GM23248 (cell line): ENCODE measurements around the gene MBD3L5. TPM values are rescaled to one million over a fixed set of nuclear protein-coding genes. Genes with fewer than 3 reads are reported as not detected.
"Not testable (repeated sequence)": the region's sequence is repeated elsewhere in the genome, so short reads cannot be mapped to it uniquely, and the experiment has no call there.

Experiments used
- DNase-seq: peaks from one replicate; pipeline ENCODE4 v3.0.0-alpha.2; 2015
- H2AFZ ChIP-seq: fragments of 200-600 bp; sonication (generic); 2 replicates; pipeline ENCODE4 v1.6.1; 2016; ENCODE audit warnings: antibody characterized with exemption
- H3F3A ChIP-seq: fragments of 200-600 bp; sonication (generic); 2 replicates; pipeline ENCODE4 v1.6.1; 2016; ENCODE audit warnings: mild to moderate bottlenecking, antibody characterized with exemption, mixed run types; ENCODE audit not compliant: insufficient read depth
- H3K27ac ChIP-seq: fragments of 200-600 bp; sonication (generic); 2 replicates; pipeline ENCODE4 v1.5.1; 2016; ENCODE audit warnings: mild to moderate bottlenecking
- H3K27me3 ChIP-seq: fragments of 200-600 bp; sonication (generic); replicated peaks from 2 replicates; pipeline ENCODE4 v1.6.1; 2016; ENCODE audit warnings: mild to moderate bottlenecking; ENCODE audit not compliant: insufficient read depth
- H3K36me3 ChIP-seq: fragments of 200-600 bp; sonication (generic); 2 replicates; pipeline ENCODE4 v1.6.1; 2016; ENCODE audit warnings: low read depth, mild to moderate bottlenecking
- H3K4me1 ChIP-seq: fragments of 200-600 bp; sonication (generic); 2 replicates; pipeline ENCODE4 v1.6.1; 2016; ENCODE audit warnings: mild to moderate bottlenecking; ENCODE audit not compliant: insufficient read depth
- H3K4me2 ChIP-seq: fragments of 200-600 bp; sonication (generic); one replicate; pipeline ENCODE4 v1.6.1; 2016; ENCODE audit warnings: mild to moderate bottlenecking; ENCODE audit not compliant: unreplicated experiment
- H3K4me3 ChIP-seq: fragments of 200-600 bp; sonication (generic); 2 replicates; pipeline ENCODE4 v1.5.1; 2016; ENCODE audit warnings: mild to moderate bottlenecking
- H3K79me2 ChIP-seq: fragments of 200-600 bp; sonication (generic); 2 replicates; pipeline ENCODE4 v1.6.1; 2016; ENCODE audit warnings: mild to moderate bottlenecking; ENCODE audit not compliant: insufficient read depth
- H3K9ac ChIP-seq: fragments of 200-600 bp; sonication (generic); 2 replicates; pipeline ENCODE4 v1.6.1; 2016; ENCODE audit warnings: mild to moderate bottlenecking
- H3K9me2 ChIP-seq: fragments of 200-600 bp; sonication (generic); 2 replicates; pipeline ENCODE4 v1.6.1; 2016; ENCODE audit warnings: mixed run types, mild to moderate bottlenecking, moderate library complexity; ENCODE audit not compliant: insufficient read depth
- H3K9me3 ChIP-seq: fragments of 200-600 bp; sonication (generic); one replicate; pipeline ENCODE4 v1.6.1; 2017; ENCODE audit warnings: low read depth
- H4K20me1 ChIP-seq: fragments of 200-600 bp; sonication (generic); 2 replicates; pipeline ENCODE4 v1.6.0; 2016; ENCODE audit not compliant: insufficient read depth
- WGBS, 2 experiments: methylation state at CpG; one replicate each; pipeline ENCODE4 v1.1.6; 2015 to 2017; ENCODE audit warnings: low lambda C conversion rate in 2 of 2, low coverage in 1 of 2; ENCODE audit errors: missing lambda C conversion rate in 2 of 2; 5-methylcytosine and 5-hydroxymethylcytosine counted together
- in situ Hi-C: fragments of 300-500 bp; cut with MboI; formaldehyde crosslinking; loops from 2 replicates; pipeline ENCODE4 v1.15.0; 2020
- polyA plus RNA-seq: library from polyadenylated mRNA; unstranded; fragments of >200 nt; fragmentation: Nextera tagmentation; extraction: Ambion mirVana; gene quantifications from 2 replicates; pipeline ENCODE4 v1.2.1, GENCODE V29; 2016
- total RNA-seq: library from RNA; depleted of rRNA; stranded (reverse); fragments of >200 nt; shearing (Covaris generic); gene quantifications from 2 replicates; pipeline ENCODE4 v1.2.3, GENCODE V29; 2014

MBD3L5 gene
- total and polyA plus RNA-seq, 2 experiments from 2014 or later: not detected

- H3K9ac ChIP-seq, H3K27ac ChIP-seq, H3K9me3 ChIP-seq, H3K27me3 ChIP-seq, H2AFZ ChIP-seq, H3K4me2 ChIP-seq, H3K79me2 ChIP-seq, H4K20me1 ChIP-seq, DNase-seq, H3K36me3 ChIP-seq, H3F3A ChIP-seq, in situ Hi-C loops, H3K9me2 ChIP-seq, H3K4me1 ChIP-seq, H3K4me3 ChIP-seq: not testable (repeated sequence)
- WGBS, 2 experiments: 76 to 81% methylated on average over 2 to 3 of the region's 5 CpGs
Measured at GRCh38 chr19:7051421-7051820, 21.0 kb downstream of the MBD3L5 start.

DNA sequence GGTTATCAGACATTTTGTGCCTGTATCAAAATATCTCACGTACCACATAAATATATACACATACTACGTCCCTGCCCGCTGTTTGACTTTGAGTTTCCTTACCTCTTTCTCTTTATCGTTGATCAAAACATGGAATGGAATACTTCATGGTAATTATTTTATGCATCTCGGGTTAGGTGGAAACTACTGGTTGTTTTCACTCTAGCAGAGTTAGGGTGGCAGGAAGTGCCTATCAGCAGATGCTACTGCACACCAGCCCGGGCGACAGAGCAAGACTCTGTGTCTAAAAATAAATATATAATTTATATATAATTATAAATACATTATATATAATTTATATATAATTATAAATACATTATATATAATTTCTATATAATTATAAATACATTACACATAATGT is 22.5 kb downstream of the MBD3L5 start:
- H3K27me3 ChIP-seq, H3K9me2 ChIP-seq: not testable (repeated sequence)

DNA sequence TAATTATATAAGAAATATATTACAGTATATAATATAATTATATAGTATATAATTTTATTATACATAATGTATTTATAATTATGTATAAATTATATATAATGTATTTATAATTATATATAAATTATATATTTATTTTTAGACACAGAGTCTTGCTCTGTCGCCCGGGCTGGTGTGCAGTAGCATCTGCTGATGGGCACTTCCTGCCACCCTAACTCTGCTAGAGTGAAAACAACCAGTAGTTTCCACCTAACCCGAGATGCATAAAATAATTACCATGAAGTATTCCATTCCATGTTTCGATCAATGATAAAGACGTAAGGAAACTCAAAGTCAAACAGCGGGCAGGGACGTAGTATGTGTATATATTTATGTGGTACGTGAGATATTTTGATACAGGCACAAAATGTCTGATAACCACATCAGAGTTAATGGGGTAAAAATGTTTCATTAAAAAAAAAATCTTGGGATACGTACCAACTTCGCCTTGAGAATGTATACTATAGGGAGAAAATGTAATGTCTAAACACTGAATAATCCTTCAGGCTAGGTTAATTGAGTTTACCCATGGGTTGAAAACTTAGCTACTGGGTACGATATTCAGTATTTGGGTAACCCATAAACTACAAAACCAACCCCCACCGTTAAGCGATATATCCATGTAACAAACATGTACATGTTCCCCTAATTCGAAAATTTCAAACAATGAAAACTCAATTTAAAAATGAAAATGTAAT is 24.4 kb downstream of the MBD3L5 start:
- H3K4me1 ChIP-seq, H4K20me1 ChIP-seq, H3K4me2 ChIP-seq, H3K36me3 ChIP-seq, H3K27me3 ChIP-seq, H3K9me3 ChIP-seq, H3K4me3 ChIP-seq, in situ Hi-C loops, H2AFZ ChIP-seq, H3K9me2 ChIP-seq, H3K27ac ChIP-seq, DNase-seq, H3K79me2 ChIP-seq, H3K9ac ChIP-seq, H3F3A ChIP-seq: not testable (repeated sequence)
- WGBS, 2 experiments: 81 to 84% methylated on average over 12 to 14 of the region's 14 CpGs

More for the DNA sequence above, 22.5 kb downstream of the MBD3L5 start:
- DNase-seq, H3K9ac ChIP-seq, H4K20me1 ChIP-seq, H3K9me3 ChIP-seq, H2AFZ ChIP-seq, H3F3A ChIP-seq, H3K27ac ChIP-seq, in situ Hi-C loops, H3K79me2 ChIP-seq, H3K36me3 ChIP-seq, H3K4me2 ChIP-seq, H3K4me3 ChIP-seq, H3K4me1 ChIP-seq: not testable (repeated sequence)
- 71% methylated on average over 7 of the region's 7 CpGs for WGBS, 2 experiments

DNA sequence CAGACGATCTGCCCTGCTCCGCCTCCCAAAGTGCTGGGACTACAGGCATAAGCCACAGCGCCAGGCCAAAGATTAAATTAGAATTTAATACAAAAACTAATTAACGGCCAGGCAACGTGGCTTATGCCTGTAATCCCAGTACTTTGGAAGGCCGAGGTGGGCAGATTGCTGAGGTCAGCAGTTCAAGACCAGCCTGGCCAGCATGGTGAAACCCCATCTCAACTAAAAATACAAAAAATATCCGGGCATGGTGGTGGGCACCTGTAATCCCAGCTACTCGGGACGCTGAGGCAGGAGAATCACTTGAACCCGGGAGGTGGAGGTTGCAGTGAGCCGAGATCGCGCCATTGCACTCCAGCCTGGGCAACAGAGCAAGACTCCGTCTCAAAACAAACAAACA is 25.3 kb downstream of the MBD3L5 start:
- H3F3A ChIP-seq, H3K79me2 ChIP-seq, H3K4me1 ChIP-seq, H3K36me3 ChIP-seq, in situ Hi-C loops, H4K20me1 ChIP-seq, H3K9me3 ChIP-seq, DNase-seq, H3K4me3 ChIP-seq, H3K9me2 ChIP-seq, H3K27me3 ChIP-seq, H3K4me2 ChIP-seq, H3K9ac ChIP-seq, H2AFZ ChIP-seq, H3K27ac ChIP-seq: not testable (repeated sequence)
- 79 to 84% methylated on average over 12 to 13 of the region's 14 CpGs for whole genome bisulfite sequencing, 2 experiments

GRCh38 chr19:7056371-7056770 is 26.0 kb downstream of the MBD3L5 start:
- H4K20me1 ChIP-seq, H3K9me2 ChIP-seq, DNase-seq, H3K4me1 ChIP-seq, H2AFZ ChIP-seq, H3K4me2 ChIP-seq, H3K4me3 ChIP-seq, H3K79me2 ChIP-seq, in situ Hi-C loops, H3K36me3 ChIP-seq, H3K9me3 ChIP-seq, H3K9ac ChIP-seq, H3K27ac ChIP-seq, H3K27me3 ChIP-seq, H3F3A ChIP-seq: not testable (repeated sequence)
- 79 to 84% methylated on average over 8 to 9 of the region's 16 CpGs for WGBS, 2 experiments

DNA sequence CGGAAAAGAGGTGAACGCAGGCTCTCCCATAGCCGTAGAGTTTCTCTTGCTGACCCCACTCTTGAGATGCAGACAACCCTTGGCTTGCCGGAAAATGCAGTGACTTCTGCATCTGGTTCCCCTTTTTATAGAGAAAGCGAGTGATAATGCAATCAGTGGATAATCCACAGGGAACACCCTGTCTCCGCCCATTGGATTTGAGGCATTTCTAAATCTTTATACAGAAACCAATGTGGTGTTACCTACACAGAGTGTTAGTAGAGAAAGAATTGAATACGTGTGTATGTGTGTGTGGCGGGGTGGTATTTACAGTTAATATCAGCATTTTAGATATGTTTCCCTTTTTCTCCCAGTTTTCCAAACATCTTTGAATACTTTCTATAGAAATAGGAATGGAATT is 28.2 kb downstream of the MBD3L5 start, which contains the start of gene MBD3L3:
MBD3L3 (minus strand) TSS at position 101 of the 400 bp plus-strand sequence; CDS start at position 30, 71 bp downstream.
- H3K36me3 ChIP-seq, DNase-seq, H3K9me2 ChIP-seq, H3K4me2 ChIP-seq, H3K27ac ChIP-seq, H3K27me3 ChIP-seq, H3K4me3 ChIP-seq, H3K9me3 ChIP-seq, H3K79me2 ChIP-seq, in situ Hi-C loops, H3K4me1 ChIP-seq, H3K9ac ChIP-seq, H2AFZ ChIP-seq, H4K20me1 ChIP-seq, H3F3A ChIP-seq: not testable (repeated sequence)
- 57% methylated on average over 1 of the region's 8 CpGs; no CpG with 5 or more reads in 1 of the 2 experiments for WGBS, 2 experiments

DNA sequence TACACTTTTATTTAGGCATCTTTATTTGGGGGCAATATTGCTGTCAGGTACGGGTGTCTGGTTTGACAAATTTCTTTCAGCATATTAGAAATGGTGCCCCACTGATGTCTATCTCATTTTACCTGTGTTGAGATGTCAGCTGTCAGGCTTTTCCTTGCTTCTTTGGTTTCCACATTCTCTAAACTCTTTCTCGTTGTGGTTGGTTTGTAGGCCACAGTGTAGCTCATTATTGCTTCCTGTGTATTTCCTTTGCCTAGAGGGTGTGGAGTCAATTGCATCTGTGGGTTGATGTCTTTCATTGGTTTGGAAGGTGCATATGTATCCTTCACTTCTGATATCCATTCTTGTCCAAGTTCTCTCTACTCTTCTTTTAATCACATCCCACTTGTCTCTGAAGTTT is 29.6 kb downstream of the MBD3L5 start:
- H3K9ac ChIP-seq, H3F3A ChIP-seq, H3K27me3 ChIP-seq, H4K20me1 ChIP-seq, H3K36me3 ChIP-seq, H3K27ac ChIP-seq, H3K9me2 ChIP-seq, H3K9me3 ChIP-seq, H2AFZ ChIP-seq, H3K4me2 ChIP-seq, in situ Hi-C loops, H3K4me3 ChIP-seq, H3K79me2 ChIP-seq, DNase-seq, H3K4me1 ChIP-seq: not testable (repeated sequence)
- WGBS, 2 experiments: 27 to 32% methylated on average over 2 of the region's 2 CpGs
